Panc1 (cell line): ENCODE results near the gene CSNK1G1. TPM values are rescaled to one million over a fixed set of nuclear protein-coding genes. Genes with fewer than 3 reads are reported as not detected.
A peak's percentile ranks its signal among the peaks of the same experiment; 100 is the strongest.

Experiments used
- ATAC-seq: fragments of 200-7000 bp; cut with Tn5 transposase; 2 replicates; pipeline ENCODE4 v1.9.1; 2020; ENCODE audit warnings: mild to moderate bottlenecking, moderate library complexity
- BruUV-seq: library from RNA; stranded (reverse); fragments of 400-500 nt; replicated peaks from 2 replicates; lab custom pipeline; 2021; lab: Mats Ljungman, UMichigan
- CTCF ChIA-PET: fragments of 300-600 bp; sonication (Branson Sonifier 250); formaldehyde crosslinking; loops from one replicate; lab custom pipeline; 2022; ENCODE audit warnings: antibody characterized with exemption; lab: Charles Lee
- POLR2A ChIA-PET: fragments of 300-600 bp; sonication (Branson Sonifier 250); formaldehyde crosslinking; loops from one replicate; lab custom pipeline; 2022; ENCODE audit warnings: antibody characterized with exemption; lab: Charles Lee
- DNase-seq: peaks from one replicate; pipeline ENCODE4 v3.0.0-alpha.2; 2010; ENCODE audit warnings: low read depth, low spot score
- H3K27ac ChIP-seq: 2 replicates; pipeline ENCODE4 v1.5.1; 2011; ENCODE audit warnings: mild to moderate bottlenecking, low read length, inconsistent platforms
- H3K27me3 ChIP-seq: fragments of 200-500 bp; sonication (Bioruptor generic); 2 replicates; pipeline ENCODE4 v1.6.0; 2014; ENCODE audit warnings: low read length, inconsistent platforms; ENCODE audit not compliant: control insufficient read depth, insufficient read depth
- H3K36me3 ChIP-seq: fragments of 200-500 bp; sonication (Bioruptor generic); 2 replicates; pipeline ENCODE4 v1.5.1; 2014; ENCODE audit warnings: inconsistent platforms, mild to moderate bottlenecking, low read length, moderate library complexity; ENCODE audit not compliant: control insufficient read depth, insufficient read depth
- H3K4me1 ChIP-seq: 2 replicates; pipeline ENCODE4 v1.5.1; 2011; ENCODE audit warnings: inconsistent platforms, mild to moderate bottlenecking, low read length, moderate library complexity; ENCODE audit not compliant: control insufficient read depth, insufficient read depth
- H3K4me3 ChIP-seq, 2 experiments: 2 replicates each; pipeline ENCODE4 v1.5.1; 2011 to 2012; ENCODE audit warnings: low read depth in 2 of 2, low read length in 2 of 2, mild to moderate bottlenecking in 2 of 2, inconsistent platforms in 1 of 2, moderate library complexity in 1 of 2
- H3K9me3 ChIP-seq: fragments of 200-500 bp; sonication (Bioruptor generic); 2 replicates; pipeline ENCODE4 v1.5.1; 2014; ENCODE audit warnings: low read depth, mild to moderate bottlenecking, inconsistent platforms, low read length, moderate library complexity; ENCODE audit not compliant: control insufficient read depth, insufficient read depth
- POLR2AphosphoS5 ChIP-seq: IDR thresholded peaks from 2 replicates; pipeline ENCODE4 v1.6.1; 2012; ENCODE audit warnings: mild to moderate bottlenecking, low read depth, low read length, moderate library complexity
- SIN3A ChIP-seq: IDR thresholded peaks from 2 replicates; pipeline ENCODE4 v1.6.1; 2012; ENCODE audit warnings: low read depth, mild to moderate bottlenecking, low read length, moderate library complexity, borderline replicate concordance; ENCODE audit not compliant: insufficient read depth
- TCF7L2 ChIP-seq: IDR thresholded peaks from 2 replicates; pipeline ENCODE4 v1.6.1; 2011; ENCODE audit warnings: mild to moderate bottlenecking, low read depth, low read length, inconsistent platforms
- in situ Hi-C: cut with HindIII; loops from 2 replicates; pipeline ENCODE4 v1.10.0; 2016; ENCODE audit warnings: low sequenced_read_pairs, low pct_unique_long_range_greater_than_20kb
- intact Hi-C: fragments of 100-400 bp; cut with micrococcal nuclease; formaldehyde crosslinking; loops from one replicate; pipeline ENCODE4 v1.10.0; 2022; ENCODE audit not compliant: unreplicated experiment
- total RNA-seq: library from RNA; stranded (reverse); gene quantifications from one replicate; pipeline ENCODE4 v1.2.1, GENCODE V29; 2021; ENCODE audit not compliant: unreplicated experiment
- TF ChIP-seq, protein P1 (sequence below): fragments of 450-650 bp; IDR thresholded peaks from 2 replicates; pipeline ENCODE4 v1.5.1; 2017; ENCODE audit warnings: mild to moderate bottlenecking
- TF ChIP-seq, protein P2 (sequence below), 2 experiments: IDR thresholded peaks; 2 replicates each; pipeline ENCODE4 v1.6.1; 2011 to 2012; ENCODE audit warnings: low read depth in 2 of 2, control low read depth in 1 of 2, low read length in 1 of 2, mild to moderate bottlenecking in 1 of 2, moderate library complexity in 1 of 2; ENCODE audit not compliant: insufficient read depth in 1 of 2

CSNK1G1 gene
- total RNA-seq, 1 experiment from 2014 or later: 22.8 TPM

DNA sequence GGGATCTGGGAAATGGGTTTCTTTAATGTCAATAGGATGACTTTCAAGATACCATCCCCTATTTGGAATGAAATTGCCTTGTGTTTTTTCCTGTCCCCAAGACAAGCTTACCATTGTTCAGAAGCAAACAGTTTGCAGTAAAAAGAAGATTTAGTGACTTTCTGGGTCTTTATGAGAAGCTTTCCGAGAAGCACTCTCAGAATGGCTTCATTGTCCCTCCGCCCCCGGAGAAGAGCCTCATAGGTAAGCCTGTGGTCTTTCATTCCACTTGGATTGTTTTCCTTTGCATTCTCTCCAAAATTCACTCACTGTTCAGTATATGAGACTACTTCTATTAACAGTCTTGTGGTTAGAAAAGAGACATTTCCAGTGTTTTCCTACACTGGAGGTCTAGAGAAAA is 230.0 kb downstream of the CSNK1G1 start:
- no peaks in the 10 kb centered on the region for H3K27me3 ChIP-seq
- ATAC-seq: no peak
- H3K4me1 ChIP-seq: no peaks in the 10 kb centered on the region
- no peak for DNase-seq
- in situ Hi-C loops (no loop called here), intact Hi-C loops (no loop called here)
- no peaks in the 10 kb centered on the region for H3K9me3 ChIP-seq
- peaks cover 28% of the 10 kb centered on the region for H3K36me3 ChIP-seq
- H3K4me3 ChIP-seq: no peak overlapping the region
- ChIA-PET POLR2A (no interaction called here), CTCF (interaction anchor here (0.6 kb wide), 1 partner anchor 345 kb away, joined by 4 read pairs; no protein-coding TSS in a partner anchor)
- no peak for TF ChIP-seq SIN3A
- no TSS peak for BruUV-seq
- no peak overlapping the region for H3K27ac ChIP-seq

- POLR2A ChIA-PET: no interaction called here
- CTCF ChIA-PET: no interaction called here
- in situ Hi-C loops: no loop called here
Measured at GRCh38 chr15:64122936-64123351, 233.0 kb downstream of the CSNK1G1 start.

GRCh38 chr15:64122444-64122843 is 233.5 kb downstream of the CSNK1G1 start:
- in situ Hi-C loops: no loop called here
- Histone ChIP-seq H3K27ac (no peak overlapping the region), H3K36me3 (peaks cover 14% of the 10 kb centered on the region), H3K27me3 (no peaks in the 10 kb centered on the region), H3K4me3 (no peak overlapping the region), H3K9me3 (no peaks in the 10 kb centered on the region), H3K4me1 (no peaks in the 10 kb centered on the region)
- ChIA-PET CTCF (no interaction called here), POLR2A (no interaction called here)
- no peak for TF ChIP-seq POLR2AphosphoS5
- no peak for TF ChIP-seq SIN3A
- no peak for TF ChIP-seq TCF7L2
- TF ChIP-seq, protein P1, sequence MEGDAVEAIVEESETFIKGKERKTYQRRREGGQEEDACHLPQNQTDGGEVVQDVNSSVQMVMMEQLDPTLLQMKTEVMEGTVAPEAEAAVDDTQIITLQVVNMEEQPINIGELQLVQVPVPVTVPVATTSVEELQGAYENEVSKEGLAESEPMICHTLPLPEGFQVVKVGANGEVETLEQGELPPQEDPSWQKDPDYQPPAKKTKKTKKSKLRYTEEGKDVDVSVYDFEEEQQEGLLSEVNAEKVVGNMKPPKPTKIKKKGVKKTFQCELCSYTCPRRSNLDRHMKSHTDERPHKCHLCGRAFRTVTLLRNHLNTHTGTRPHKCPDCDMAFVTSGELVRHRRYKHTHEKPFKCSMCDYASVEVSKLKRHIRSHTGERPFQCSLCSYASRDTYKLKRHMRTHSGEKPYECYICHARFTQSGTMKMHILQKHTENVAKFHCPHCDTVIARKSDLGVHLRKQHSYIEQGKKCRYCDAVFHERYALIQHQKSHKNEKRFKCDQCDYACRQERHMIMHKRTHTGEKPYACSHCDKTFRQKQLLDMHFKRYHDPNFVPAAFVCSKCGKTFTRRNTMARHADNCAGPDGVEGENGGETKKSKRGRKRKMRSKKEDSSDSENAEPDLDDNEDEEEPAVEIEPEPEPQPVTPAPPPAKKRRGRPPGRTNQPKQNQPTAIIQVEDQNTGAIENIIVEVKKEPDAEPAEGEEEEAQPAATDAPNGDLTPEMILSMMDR: no peak
- TF ChIP-seq, protein P2, sequence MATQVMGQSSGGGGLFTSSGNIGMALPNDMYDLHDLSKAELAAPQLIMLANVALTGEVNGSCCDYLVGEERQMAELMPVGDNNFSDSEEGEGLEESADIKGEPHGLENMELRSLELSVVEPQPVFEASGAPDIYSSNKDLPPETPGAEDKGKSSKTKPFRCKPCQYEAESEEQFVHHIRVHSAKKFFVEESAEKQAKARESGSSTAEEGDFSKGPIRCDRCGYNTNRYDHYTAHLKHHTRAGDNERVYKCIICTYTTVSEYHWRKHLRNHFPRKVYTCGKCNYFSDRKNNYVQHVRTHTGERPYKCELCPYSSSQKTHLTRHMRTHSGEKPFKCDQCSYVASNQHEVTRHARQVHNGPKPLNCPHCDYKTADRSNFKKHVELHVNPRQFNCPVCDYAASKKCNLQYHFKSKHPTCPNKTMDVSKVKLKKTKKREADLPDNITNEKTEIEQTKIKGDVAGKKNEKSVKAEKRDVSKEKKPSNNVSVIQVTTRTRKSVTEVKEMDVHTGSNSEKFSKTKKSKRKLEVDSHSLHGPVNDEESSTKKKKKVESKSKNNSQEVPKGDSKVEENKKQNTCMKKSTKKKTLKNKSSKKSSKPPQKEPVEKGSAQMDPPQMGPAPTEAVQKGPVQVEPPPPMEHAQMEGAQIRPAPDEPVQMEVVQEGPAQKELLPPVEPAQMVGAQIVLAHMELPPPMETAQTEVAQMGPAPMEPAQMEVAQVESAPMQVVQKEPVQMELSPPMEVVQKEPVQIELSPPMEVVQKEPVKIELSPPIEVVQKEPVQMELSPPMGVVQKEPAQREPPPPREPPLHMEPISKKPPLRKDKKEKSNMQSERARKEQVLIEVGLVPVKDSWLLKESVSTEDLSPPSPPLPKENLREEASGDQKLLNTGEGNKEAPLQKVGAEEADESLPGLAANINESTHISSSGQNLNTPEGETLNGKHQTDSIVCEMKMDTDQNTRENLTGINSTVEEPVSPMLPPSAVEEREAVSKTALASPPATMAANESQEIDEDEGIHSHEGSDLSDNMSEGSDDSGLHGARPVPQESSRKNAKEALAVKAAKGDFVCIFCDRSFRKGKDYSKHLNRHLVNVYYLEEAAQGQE (IDR thresholded peaks at IDR 0.05; ENCODE audit: insufficient read depth in 1 of 2, low read depth in 2 of 2, low read length in 1 of 2): no peak
- ATAC-seq: no peak
- DNase-seq: no peak
- intact Hi-C loops: no loop called here
- BruUV-seq: no TSS peak

More at GRCh38 chr15:64122936-64123351, 233.0 kb downstream of the CSNK1G1 start:
- Histone ChIP-seq H3K27me3 (no peaks in the 10 kb centered on the region), H3K4me3 (no peak overlapping the region), H3K4me1 (no peaks in the 10 kb centered on the region), H3K27ac (no peak overlapping the region), H3K9me3 (no peaks in the 10 kb centered on the region), H3K36me3 (peaks cover 18% of the 10 kb centered on the region)
- DNase-seq (no peak), ATAC-seq (no peak)
- TSS peak; percentile 38 for BruUV-seq
- intact Hi-C loops: no loop called here
- TF ChIP-seq SIN3A: no peak
- TF ChIP-seq TCF7L2: no peak
- TF ChIP-seq, protein P2 (IDR thresholded peaks at IDR 0.05; ENCODE audit: insufficient read depth in 1 of 2, low read depth in 2 of 2, low read length in 1 of 2): no peak
- TF ChIP-seq POLR2AphosphoS5: no peak
- TF ChIP-seq, protein P1: no peak
